H9 (cell line): ENCODE measurements around the gene GNA15. TPM values are rescaled to one million over a fixed set of nuclear protein-coding genes. Genes with fewer than 3 reads are reported as not detected.
A peak's percentile ranks its signal among the peaks of the same experiment; 100 is the strongest.

Source experiments
- DNase-seq: peaks from one replicate; pipeline ENCODE4 v3.0.0-alpha.2; 2017
- H2AFZ ChIP-seq: one replicate; pipeline ENCODE4 v1.6.1; 2013; ENCODE audit warnings: mild to moderate bottlenecking, low read length, control low read depth, moderate library complexity
- H2AK5ac ChIP-seq: 2 replicates; pipeline ENCODE4 v1.6.1; 2013; ENCODE audit warnings: low read length, control low read depth, mixed read lengths; ENCODE audit not compliant: insufficient read length
- H2BK120ac ChIP-seq: one replicate; pipeline ENCODE4 v1.6.1; 2013; ENCODE audit warnings: low read depth, mild to moderate bottlenecking, low read length, control low read depth, inconsistent platforms; ENCODE audit not compliant: poor library complexity, severe bottlenecking
- H2BK12ac ChIP-seq: 2 replicates; pipeline ENCODE4 v1.6.1; 2013; ENCODE audit warnings: low read length, control low read depth, mixed read lengths, low read depth; ENCODE audit not compliant: insufficient read length
- H2BK15ac ChIP-seq: 2 replicates; pipeline ENCODE4 v1.6.1; 2013; ENCODE audit warnings: low read depth, low read length, control low read depth
- H2BK20ac ChIP-seq: one replicate; pipeline ENCODE4 v1.6.1; 2013; ENCODE audit warnings: low read depth, mild to moderate bottlenecking, low read length, control low read depth, inconsistent platforms; ENCODE audit not compliant: poor library complexity, severe bottlenecking
- H2BK5ac ChIP-seq: 2 replicates; pipeline ENCODE4 v1.6.1; 2013; ENCODE audit warnings: low read length, control low read depth, mixed read lengths; ENCODE audit not compliant: insufficient read length
- H3K14ac ChIP-seq: 2 replicates; pipeline ENCODE4 v1.6.1; 2013; ENCODE audit warnings: low read length, control low read depth; ENCODE audit not compliant: insufficient read depth
- H3K18ac ChIP-seq: 2 replicates; pipeline ENCODE4 v1.6.1; 2013; ENCODE audit warnings: low read depth, mild to moderate bottlenecking, mixed read lengths, low read length, control low read depth; ENCODE audit not compliant: insufficient read length
- H3K23ac ChIP-seq: 2 replicates; pipeline ENCODE4 v1.6.1; 2013; ENCODE audit warnings: low read length, control low read depth, mixed read lengths, low read depth; ENCODE audit not compliant: insufficient read length
- H3K23me2 ChIP-seq: 2 replicates; pipeline ENCODE4 v1.6.1; 2013; ENCODE audit warnings: low read depth, mild to moderate bottlenecking, mixed read lengths, low read length, control low read depth; ENCODE audit not compliant: insufficient read length, poor library complexity, severe bottlenecking
- H3K27ac ChIP-seq: 2 replicates; pipeline ENCODE4 v1.5.1; 2013; ENCODE audit warnings: low read length, control low read depth, mixed read lengths, low read depth; ENCODE audit not compliant: insufficient read length
- H3K27me3 ChIP-seq: 2 replicates; pipeline ENCODE4 v1.6.1; 2013; ENCODE audit warnings: low read length, control low read depth, inconsistent platforms; ENCODE audit not compliant: insufficient read depth
- H3K4ac ChIP-seq: 2 replicates; pipeline ENCODE4 v1.6.1; 2013; ENCODE audit warnings: low read depth, mild to moderate bottlenecking, control low read depth, inconsistent platforms, low read length, moderate library complexity
- H3K4me1 ChIP-seq: 2 replicates; pipeline ENCODE4 v1.6.1; 2013; ENCODE audit warnings: low read length, control low read depth, inconsistent platforms; ENCODE audit not compliant: insufficient read depth
- H3K4me2 ChIP-seq: 2 replicates; pipeline ENCODE4 v1.6.1; 2013; ENCODE audit warnings: low read length, control low read depth, mixed read lengths; ENCODE audit not compliant: insufficient read length, insufficient read depth
- H3K56ac ChIP-seq: 2 replicates; pipeline ENCODE4 v1.6.1; 2013; ENCODE audit warnings: low read depth, mild to moderate bottlenecking, mixed read lengths, low read length, control low read depth; ENCODE audit not compliant: insufficient read length
- H3K79me1 ChIP-seq: 2 replicates; pipeline ENCODE4 v1.6.1; 2013; ENCODE audit warnings: low read depth, mild to moderate bottlenecking, moderate library complexity, low read length, control low read depth, inconsistent platforms; ENCODE audit not compliant: insufficient read depth, poor library complexity, severe bottlenecking
- H3K79me2 ChIP-seq: 2 replicates; pipeline ENCODE4 v1.6.1; 2013; ENCODE audit warnings: low read length, control low read depth, inconsistent platforms; ENCODE audit not compliant: insufficient read depth
- H3K9ac ChIP-seq: 2 replicates; pipeline ENCODE4 v1.6.1; 2013; ENCODE audit warnings: low read length, control low read depth, mixed read lengths; ENCODE audit not compliant: insufficient read length; ENCODE audit errors: extremely low read depth
- H3K9me3 ChIP-seq: one replicate; pipeline ENCODE4 v1.6.1; 2013; ENCODE audit warnings: low read depth, low read length, inconsistent platforms; ENCODE audit not compliant: control insufficient read depth
- H3T11ph ChIP-seq: one replicate; pipeline ENCODE4 v1.6.1; 2013; ENCODE audit warnings: mild to moderate bottlenecking, low read length, control low read depth, inconsistent platforms
- H4K20me1 ChIP-seq: one replicate; pipeline ENCODE4 v1.6.1; 2013; ENCODE audit not compliant: control insufficient read depth, insufficient read length, insufficient read depth
- H4K5ac ChIP-seq: 2 replicates; pipeline ENCODE4 v1.6.1; 2013; ENCODE audit warnings: low read depth, mild to moderate bottlenecking, mixed read lengths, low read length, control low read depth; ENCODE audit not compliant: insufficient read length
- H4K8ac ChIP-seq: replicated peaks from 2 replicates; pipeline ENCODE4 v1.6.1; 2013; ENCODE audit warnings: low read length, control low read depth, mixed read lengths, low read depth; ENCODE audit not compliant: insufficient read length
- H4K91ac ChIP-seq: 2 replicates; pipeline ENCODE4 v1.6.1; 2013; ENCODE audit warnings: low read depth, mild to moderate bottlenecking, moderate library complexity, mixed read lengths, low read length, control low read depth; ENCODE audit not compliant: insufficient read length
- H3K27ac Mint-ChIP-seq, 3 experiments: 2 replicates in 2 of 3; 3 replicates in 1 of 3; pipeline ENCODE4 v1.8.0; 2020 to 2021; ENCODE audit warnings: mixed read lengths in 3 of 3, mild to moderate bottlenecking in 1 of 3, moderate library complexity in 1 of 3
- H3K27me3 Mint-ChIP-seq: 2 replicates; pipeline ENCODE4 v1.8.0; 2021; ENCODE audit warnings: low read depth, mild to moderate bottlenecking, moderate library complexity, mixed read lengths
- H3K36me3 Mint-ChIP-seq, 3 experiments: 2 replicates in 2 of 3; 3 replicates in 1 of 3; pipeline ENCODE4 v1.8.0; 2020 to 2021; ENCODE audit warnings: low read depth in 3 of 3, mixed read lengths in 3 of 3; ENCODE audit not compliant: insufficient read depth in 1 of 3
- H3K4me1 Mint-ChIP-seq, 2 experiments: 2 replicates each; pipeline ENCODE4 v1.8.0; 2020; ENCODE audit warnings: mixed read lengths in 2 of 2
- H3K4me3 Mint-ChIP-seq, 2 experiments: 2 replicates in 1 of 2; 3 replicates in 1 of 2; pipeline ENCODE4 v1.8.0; 2020 to 2021; ENCODE audit warnings: mild to moderate bottlenecking in 2 of 2, mixed read lengths in 2 of 2, moderate library complexity in 1 of 2
- H3K9me3 Mint-ChIP-seq, 2 experiments: 2 replicates in 1 of 2; 3 replicates in 1 of 2; pipeline ENCODE4 v1.8.0; 2020; ENCODE audit warnings: mild to moderate bottlenecking in 2 of 2, mixed read lengths in 2 of 2, moderate library complexity in 1 of 2
- CTCF ChIP-seq: fragments of 200-600 bp; sonication (generic); conservative IDR thresholded peaks from 3 replicates; pipeline ENCODE4 v1.8.0; 2021; ENCODE audit warnings: antibody characterized with exemption, mild to moderate bottlenecking
- WGBS: extraction: QIAGEN DNeasy Blood & Tissue Kit; methylation state at CpG from one replicate; pipeline ENCODE4 v1.1.7; 2013; ENCODE audit warnings: missing lambda C conversion rate, low lambda C conversion rate, mixed read lengths; ENCODE audit not compliant: insufficient read length; ENCODE audit errors: extremely low coverage; 5-methylcytosine and 5-hydroxymethylcytosine counted together
- long read RNA-seq: library from polyadenylated mRNA; unstranded; transcript quantifications from one replicate; pipeline ENCODE4 v2.0.0, GENCODE V29; 2020
- total RNA-seq: library from RNA; stranded (reverse); gene quantifications from 2 replicates; pipeline ENCODE4 v1.2.1, GENCODE V29; 2021

GNA15 gene
- total RNA-seq, result 0.20 TPM in 1 of 2 replicates, not detected in the other
- long read RNA-seq, partial matches to known transcripts, result 3 of 4 reads
- long read RNA-seq, other reads (novel, unspliced or antisense), result 1 of 4 reads

DNA sequence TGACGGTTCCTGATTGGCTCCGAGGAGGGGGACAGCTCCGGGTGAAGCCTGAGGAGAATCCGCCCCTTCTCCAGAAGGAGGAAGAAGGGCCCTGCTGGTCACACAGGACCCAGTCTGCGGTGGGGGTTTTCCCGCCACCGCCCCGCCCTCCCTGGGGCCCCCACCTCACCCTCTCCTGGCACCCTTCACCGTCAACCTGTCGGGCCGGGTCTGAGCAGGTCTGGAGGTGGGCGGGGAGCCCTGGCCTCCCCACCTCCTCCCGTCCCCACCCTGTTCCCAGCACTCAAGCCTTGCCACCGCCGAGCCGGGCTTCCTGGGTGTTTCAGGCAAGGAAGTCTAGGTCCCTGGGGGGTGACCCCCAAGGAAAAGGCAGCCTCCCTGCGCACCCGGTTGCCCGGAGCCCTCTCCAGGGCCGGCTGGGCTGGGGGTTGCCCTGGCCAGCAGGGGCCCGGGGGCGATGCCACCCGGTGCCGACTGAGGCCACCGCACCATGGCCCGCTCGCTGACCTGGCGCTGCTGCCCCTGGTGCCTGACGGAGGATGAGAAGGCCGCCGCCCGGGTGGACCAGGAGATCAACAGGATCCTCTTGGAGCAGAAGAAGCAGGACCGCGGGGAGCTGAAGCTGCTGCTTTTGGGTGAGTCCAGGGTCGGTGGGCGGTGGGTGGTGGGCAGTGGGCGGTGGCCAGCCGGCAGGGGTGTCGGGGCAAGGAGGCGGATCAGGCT, at the start of gene GNA15:
GNA15 (plus strand) TSS at position 73 of the 723 bp plus-strand sequence; CDS start at position 491, 418 bp downstream.
- H3K14ac ChIP-seq, result no peak within 1 kb of the TSS
- no peaks in the 10 kb centered on the region for H3K9me3 ChIP-seq
- H4K8ac ChIP-seq, result no peak within 1 kb of the TSS
- no peak within 1 kb of the TSS for H3K4me3 Mint-ChIP-seq
- peaks cover 3 to 8% of the 10 kb centered on the region in 2 experiments; a peak in 3 of 4 replicates for H3K4me1 Mint-ChIP-seq
- H2BK120ac ChIP-seq, result no peak within 1 kb of the TSS
- peak within 1 kb of the TSS in 1 of 3 experiments; percentile 40; a peak in 1 of 7 replicates for H3K27ac Mint-ChIP-seq
- no peaks in the 10 kb centered on the region for H3K36me3 Mint-ChIP-seq
- no peaks in the 10 kb centered on the region for H3K9me3 Mint-ChIP-seq
- no peaks in the 10 kb centered on the region for H3K27me3 ChIP-seq
- no peak within 1 kb of the TSS for H2AFZ ChIP-seq
- H2BK5ac ChIP-seq, result no peak within 1 kb of the TSS
- DNase-seq, result no peak
- no peaks in the 10 kb centered on the region for H3K4me1 ChIP-seq
- H3K23ac ChIP-seq, result no peak within 1 kb of the TSS
- H2BK12ac ChIP-seq, result no peak within 1 kb of the TSS
- H3T11ph ChIP-seq, result no peak within 1 kb of the TSS
- no peak within 1 kb of the TSS for H3K4ac ChIP-seq
- no peak within 1 kb of the TSS for H4K91ac ChIP-seq
- H3K9ac ChIP-seq, result no peak within 1 kb of the TSS
- no peak within 1 kb of the TSS for H3K27ac ChIP-seq
- H4K20me1 ChIP-seq, result no peaks in the 10 kb centered on the region
- H2BK15ac ChIP-seq, result no peak within 1 kb of the TSS
- no peak within 1 kb of the TSS for H2BK20ac ChIP-seq
- no peak for TF ChIP-seq CTCF
- H4K5ac ChIP-seq, result no peak within 1 kb of the TSS
- H3K79me1 ChIP-seq, result no peaks in the 10 kb centered on the region
- no peak within 1 kb of the TSS for H2AK5ac ChIP-seq
- peaks cover 1% of the 10 kb centered on the region for H3K27me3 Mint-ChIP-seq
- no peaks in the 10 kb centered on the region for H3K79me2 ChIP-seq
- H3K4me2 ChIP-seq, result no peak within 1 kb of the TSS
- no peak within 1 kb of the TSS for H3K18ac ChIP-seq
- H3K56ac ChIP-seq, result no peak within 1 kb of the TSS
- WGBS, result no CpG with 5 or more reads among the region's 40 CpGs
- no peaks in the 10 kb centered on the region for H3K23me2 ChIP-seq
